GM12874 (cell line): ENCODE results near the gene PKD2L2.

ENCODE experiments used
- CTCF ChIP-seq: IDR thresholded peaks from 2 replicates; pipeline ENCODE4 v1.5.1; 2011; ENCODE audit warnings: low read depth, mild to moderate bottlenecking, control low read depth, low read length, moderate library complexity; ENCODE audit not compliant: insufficient read depth

PKD2L2 gene

GRCh38 chr5:137888863-137889759, at the start of gene PKD2L2:
PKD2L2 (plus strand) TSS chr5:137889457; CDS start chr5:137889492, 35 bp downstream.
- no peak for TF ChIP-seq CTCF

- TF ChIP-seq CTCF, result no peak
Measured at GRCh38 chr5:137842296-137842695, 47.0 kb upstream of the PKD2L2 start.

GRCh38 chr5:137843676-137844299, 45.5 kb upstream of the PKD2L2 start:
- TF ChIP-seq CTCF, result no peak

GRCh38 chr5:137845472-137845871, 43.8 kb upstream of the PKD2L2 start:
- no peak for TF ChIP-seq CTCF

GRCh38 chr5:137847687-137848086, 41.6 kb upstream of the PKD2L2 start:
- no peak for TF ChIP-seq CTCF

GRCh38 chr5:137856201-137856600, 33.1 kb upstream of the PKD2L2 start:
- TF ChIP-seq CTCF, result no peak
